Measurements from ENCODE around the gene KCNQ1OT1.

The KCNQ1OT1 gene

DNA sequence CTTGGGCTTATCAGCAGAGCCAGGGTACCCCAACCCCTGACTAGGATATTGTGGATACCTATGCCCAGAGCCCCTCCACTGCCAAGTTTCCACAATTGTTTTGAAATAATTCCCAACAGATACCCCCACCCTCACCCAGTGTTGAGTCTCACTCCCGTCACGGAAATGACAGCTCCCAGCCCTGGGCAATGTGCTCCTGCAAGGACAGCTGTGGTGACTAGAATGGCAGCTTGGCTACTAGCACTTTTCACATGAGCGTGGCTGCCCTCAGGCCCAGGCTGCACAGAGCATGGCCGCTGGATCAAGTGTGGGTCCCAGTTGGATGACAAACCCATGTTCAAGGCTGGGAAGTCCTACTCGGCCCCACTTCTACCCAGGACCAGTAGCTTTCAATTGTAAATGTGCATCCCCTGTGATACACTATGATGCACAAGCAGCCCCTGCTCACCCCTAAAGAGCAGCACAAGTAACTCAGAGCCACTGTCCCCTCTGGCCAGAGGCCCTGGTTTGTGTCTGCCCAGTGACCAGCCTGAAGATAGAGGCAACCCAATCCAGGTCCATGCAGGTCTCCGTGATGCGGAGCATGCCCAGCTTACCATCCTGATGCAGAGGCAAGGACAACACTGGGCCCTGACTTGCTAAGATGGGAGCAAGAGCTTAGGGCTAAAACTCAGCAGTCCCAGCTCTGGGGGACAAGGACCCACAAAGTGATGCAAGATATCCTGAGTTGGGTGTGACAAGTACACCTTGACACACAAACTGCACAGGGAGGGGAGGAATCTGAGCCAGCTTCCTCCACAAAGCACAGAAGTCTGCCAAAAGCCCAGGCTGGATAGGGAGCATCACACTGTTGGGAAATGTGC, 13.2 kb downstream of the KCNQ1OT1 start:
- no peak for DNase-seq

- no peak for DNase-seq
Observed at GRCh38 chr11:2685566-2686359, 14.0 kb downstream of the KCNQ1OT1 start.

- no peak for DNase-seq
Observed at GRCh38 chr11:2685051-2685450, 14.7 kb downstream of the KCNQ1OT1 start.

GRCh38 chr11:2684581-2684980, 15.2 kb downstream of the KCNQ1OT1 start:
- no peak for DNase-seq

DNA sequence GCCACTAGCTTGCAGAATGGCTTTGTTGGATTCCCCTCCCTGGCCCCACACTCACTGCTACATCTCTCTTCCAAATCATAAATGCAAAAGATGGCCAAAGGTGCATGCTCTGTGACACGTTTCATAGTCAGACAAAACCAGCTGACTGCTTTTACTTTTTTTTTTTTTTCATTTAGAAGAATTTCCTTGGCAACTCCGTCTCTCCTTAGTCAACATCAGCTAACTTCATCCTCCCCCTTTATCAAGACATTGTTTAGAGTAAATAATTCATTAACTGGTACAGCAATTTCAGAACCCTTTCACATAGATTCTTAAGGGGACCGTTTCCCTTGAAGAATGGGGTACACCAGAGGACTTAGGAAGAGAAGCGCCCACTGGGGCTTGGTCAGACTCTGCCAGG, 16.0 kb downstream of the KCNQ1OT1 start:
- DNase-seq = no peak

DNA sequence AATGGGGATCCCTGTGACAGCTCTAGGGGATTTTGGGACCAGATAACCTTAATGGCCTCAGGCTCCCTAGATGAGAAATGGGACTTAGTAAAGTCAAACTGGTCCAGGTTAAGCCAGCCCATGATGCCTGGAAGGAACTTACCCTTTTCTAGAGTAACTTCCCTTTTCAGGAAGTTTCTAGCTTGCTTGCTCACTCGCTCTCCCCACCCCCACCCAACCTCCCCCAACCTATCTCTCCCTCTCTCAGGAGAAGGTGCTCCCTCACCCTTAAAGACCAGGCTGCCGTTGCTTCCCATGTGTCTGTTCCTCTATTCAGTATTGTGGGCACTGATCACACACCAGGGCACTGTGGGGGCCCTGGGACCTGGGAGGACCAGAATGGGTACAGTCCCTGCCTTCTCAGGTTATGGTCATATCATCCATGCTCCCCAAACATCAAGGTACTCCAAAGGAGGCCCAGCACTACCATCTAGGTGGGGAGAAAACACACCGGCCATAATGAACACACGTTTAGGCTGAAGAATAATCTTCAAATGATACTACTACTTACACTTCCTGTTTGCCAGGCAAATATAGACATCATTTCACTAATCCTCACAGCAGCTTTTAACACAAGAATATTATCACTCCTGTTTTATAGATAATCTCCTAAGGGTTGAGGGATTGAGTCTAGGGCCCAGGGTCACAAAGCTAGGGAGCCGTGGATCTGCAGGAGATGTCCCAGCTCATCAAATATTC, 18.2 kb downstream of the KCNQ1OT1 start:
- no peak for DNase-seq

- no peak for DNase-seq
Observed at GRCh38 chr11:2679011-2679676, 20.6 kb downstream of the KCNQ1OT1 start.

GRCh38 chr11:2678396-2678795, 21.4 kb downstream of the KCNQ1OT1 start:
- no peak for DNase-seq

DNA sequence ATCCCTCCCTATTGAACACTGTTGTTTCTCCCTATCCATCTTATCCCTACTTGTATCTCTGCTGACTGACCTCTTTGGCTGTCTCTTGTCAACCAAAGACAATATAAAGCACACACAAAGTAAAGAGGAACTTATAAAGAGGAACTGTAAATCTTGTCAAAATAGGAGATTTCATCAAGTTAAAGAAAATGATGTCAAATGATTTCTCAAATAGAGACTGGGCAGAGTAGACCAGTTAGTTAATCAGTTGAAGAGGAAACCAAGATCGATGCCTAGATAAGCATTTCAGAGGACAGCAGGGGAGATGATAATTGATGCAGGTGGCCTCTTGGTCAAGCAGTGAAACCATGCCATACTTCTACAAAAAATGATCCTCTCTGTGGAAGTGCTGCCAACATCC, 22.7 kb downstream of the KCNQ1OT1 start:
- DNase-seq = no peak

DNA sequence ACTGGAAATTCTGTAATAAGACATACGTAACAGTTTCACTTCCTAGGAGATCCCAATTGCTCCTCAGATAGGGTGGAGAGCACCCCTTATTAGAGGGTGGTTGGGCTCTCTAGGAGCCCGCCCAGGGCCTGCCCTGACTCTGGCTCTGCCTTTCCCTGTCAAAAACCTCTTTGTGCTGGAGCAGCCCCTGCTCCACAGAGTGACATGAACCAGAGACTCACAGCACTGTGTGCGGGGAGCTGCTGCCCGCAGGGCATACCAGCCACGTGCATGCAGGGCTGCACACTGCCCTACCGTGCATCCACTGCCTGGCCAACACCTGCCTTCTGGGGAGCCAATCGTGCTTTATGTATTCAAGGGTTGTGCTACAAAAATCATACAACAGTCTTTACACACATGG, 24.3 kb downstream of the KCNQ1OT1 start:
- no peak for DNase-seq

GRCh38 chr11:2674658-2675131, 25.1 kb downstream of the KCNQ1OT1 start:
- no peak for DNase-seq

GRCh38 chr11:2673871-2674471, 25.8 kb downstream of the KCNQ1OT1 start:
- DNase-seq = no peak

GRCh38 chr11:2673250-2673610, 26.6 kb downstream of the KCNQ1OT1 start:
- no peak for DNase-seq

- DNase-seq = no peak
Observed at GRCh38 chr11:2672553-2673249, 27.1 kb downstream of the KCNQ1OT1 start.

DNA sequence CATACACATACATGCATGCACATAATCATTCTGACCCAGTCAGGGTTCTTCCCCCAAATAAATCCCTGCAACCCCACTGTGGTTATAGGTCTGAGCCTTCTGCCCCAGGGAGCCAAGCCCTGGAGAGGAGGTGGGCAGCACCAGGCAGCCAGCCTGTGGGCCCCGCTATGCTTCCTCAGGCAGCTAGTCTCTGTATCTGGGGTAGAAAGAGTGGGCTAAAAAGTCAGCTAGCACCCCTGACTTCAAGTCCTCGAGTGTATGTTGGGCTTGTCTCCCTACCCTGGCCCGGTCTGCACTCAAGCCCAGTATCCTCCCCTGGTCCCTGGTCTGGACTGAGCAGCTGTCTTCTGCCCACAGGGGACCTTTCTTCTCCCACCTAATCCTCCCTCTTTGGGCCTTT, 28.0 kb downstream of the KCNQ1OT1 start:
- no peak for DNase-seq

- DNase-seq = no peak
Observed at GRCh38 chr11:2670541-2671100, 29.2 kb downstream of the KCNQ1OT1 start.

DNA sequence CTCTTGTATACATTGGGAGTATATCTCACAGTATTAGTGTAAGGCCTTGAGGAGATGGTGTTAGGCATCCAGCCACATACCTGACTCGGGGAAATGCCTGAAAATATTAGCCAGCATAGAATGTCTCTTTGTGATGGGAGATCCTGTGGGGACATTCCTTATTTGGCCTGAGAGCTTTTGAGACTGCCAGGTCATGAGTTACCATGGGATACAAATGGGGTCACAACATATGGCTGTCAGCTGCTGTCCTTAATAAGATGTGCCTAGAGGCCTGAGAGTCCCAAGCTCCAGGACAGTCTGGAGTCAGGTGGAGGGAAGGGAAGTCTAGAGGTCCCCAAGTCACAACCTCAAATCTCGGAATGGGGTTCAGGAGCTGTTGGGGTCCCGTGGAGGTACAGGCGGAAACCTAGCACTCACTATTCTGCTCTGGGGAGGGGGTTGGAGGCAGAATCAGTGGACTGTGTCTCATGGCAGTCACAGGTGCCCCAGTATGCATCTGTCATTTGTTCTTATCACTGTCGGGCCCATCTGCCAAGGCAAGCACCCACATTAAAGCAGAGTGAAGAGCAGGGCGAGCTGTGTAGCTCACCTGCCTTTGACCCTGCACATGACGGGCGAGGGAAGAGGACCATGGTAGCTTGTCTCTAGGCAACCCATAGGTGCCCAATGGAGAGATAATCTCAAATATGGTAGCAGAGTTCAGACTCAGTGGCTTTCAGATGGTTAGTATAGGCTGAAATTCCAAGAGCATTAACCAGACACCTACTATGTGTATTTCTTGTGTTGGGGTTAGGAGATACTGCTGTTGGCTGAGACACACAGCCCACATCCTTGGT, 29.9 kb downstream of the KCNQ1OT1 start:
- no peak for DNase-seq

DNA sequence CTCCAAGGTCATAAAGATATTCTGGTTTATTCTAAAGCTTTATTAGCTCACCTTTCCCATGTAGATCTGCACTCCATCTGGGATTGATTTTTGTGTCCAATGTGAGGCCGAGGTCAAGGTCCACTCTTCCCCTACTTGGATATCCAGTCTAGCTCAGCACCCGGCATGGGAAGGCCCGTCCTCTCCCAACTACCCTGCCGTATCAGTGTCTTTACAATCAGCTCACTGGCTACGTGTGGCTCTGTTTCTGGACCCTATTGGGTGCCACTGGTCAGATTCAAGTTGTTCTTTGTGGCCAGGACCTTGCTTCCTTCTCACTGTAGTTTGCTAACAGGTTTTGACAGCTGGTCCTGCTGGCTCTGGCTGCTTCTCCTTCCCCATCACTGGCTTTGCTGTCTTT, 30.9 kb downstream of the KCNQ1OT1 start:
- DNase-seq = no peak

DNA sequence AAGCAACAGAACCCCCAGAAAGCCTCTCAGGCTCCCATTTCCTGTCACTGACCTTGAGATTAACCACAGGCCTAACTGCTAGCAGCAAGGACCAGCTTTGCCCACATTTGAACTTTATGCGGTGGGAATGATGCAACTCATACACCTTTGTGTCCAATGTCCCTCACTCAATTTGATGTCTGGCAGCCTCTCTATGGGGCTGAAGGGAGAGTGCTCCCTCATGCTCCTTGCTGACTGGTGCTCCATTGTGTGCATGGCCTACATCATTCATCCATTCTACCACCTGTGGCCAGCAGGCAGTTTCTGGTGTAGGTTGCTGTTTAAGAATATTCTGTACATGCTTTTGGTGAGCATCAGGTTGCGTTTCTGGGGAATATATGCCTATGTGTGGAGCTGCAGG, 31.9 kb downstream of the KCNQ1OT1 start:
- DNase-seq = no peak

DNA sequence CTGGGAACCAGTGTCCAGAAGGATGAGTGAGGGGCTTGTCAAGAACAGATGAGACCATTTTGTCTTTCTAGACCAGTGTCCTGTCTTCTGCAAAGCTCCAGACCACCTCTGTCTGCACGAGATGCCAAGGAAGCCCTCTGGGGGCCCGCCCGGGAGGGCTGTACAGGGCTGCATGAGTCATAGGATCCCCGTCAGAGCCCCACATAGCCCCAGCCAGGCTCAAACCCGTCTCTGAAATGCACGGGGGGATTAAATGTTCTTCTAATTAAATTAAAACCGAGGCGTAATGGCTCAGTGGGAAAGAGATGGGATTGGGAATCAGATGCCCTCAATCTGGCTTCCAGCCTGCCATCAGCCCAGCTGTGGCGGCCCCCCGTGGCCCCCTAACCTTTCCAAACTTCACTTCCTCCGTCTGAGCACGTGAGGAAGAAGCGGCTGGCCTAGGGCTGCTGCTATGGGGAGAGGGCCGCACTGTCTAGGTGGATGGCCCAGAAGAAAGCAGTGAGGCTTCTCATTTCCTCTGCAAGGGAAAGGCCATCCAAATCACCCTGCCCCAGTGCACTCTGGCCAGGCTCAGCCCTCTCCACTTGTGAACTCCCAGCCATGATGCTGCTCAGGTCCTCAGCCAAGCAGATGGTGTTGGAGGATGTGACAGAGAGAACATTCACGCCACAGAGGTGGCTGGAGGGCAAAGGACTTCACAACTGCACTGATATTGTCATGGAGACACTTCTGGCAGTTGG, 32.8 kb downstream of the KCNQ1OT1 start:
- DNase-seq = no peak

Measured in activated CD4-positive, alpha-beta T cell treated with anti-CD3 and anti-CD28 coated beads, Interleukin-2, Interleukin-6, amounts not matched to agents 100 ng/mL and 50 ng/mL, durations not matched to agents 16 hours and 8 hours (primary cell).